GM21737 (cell line): ENCODE results near the gene SNU13.
"Not testable (repeated sequence)": the region's sequence is repeated elsewhere in the genome, so short reads cannot be mapped to it uniquely, and the experiment has no call there.

Experiments
- ATAC-seq: cut with Tn5 transposase; IDR thresholded peaks from one replicate; pipeline ENCODE4 v1.9.1; 2021; ENCODE audit warnings: mild to moderate bottlenecking, moderate library complexity; ENCODE audit not compliant: unreplicated experiment

Gene SNU13

DNA sequence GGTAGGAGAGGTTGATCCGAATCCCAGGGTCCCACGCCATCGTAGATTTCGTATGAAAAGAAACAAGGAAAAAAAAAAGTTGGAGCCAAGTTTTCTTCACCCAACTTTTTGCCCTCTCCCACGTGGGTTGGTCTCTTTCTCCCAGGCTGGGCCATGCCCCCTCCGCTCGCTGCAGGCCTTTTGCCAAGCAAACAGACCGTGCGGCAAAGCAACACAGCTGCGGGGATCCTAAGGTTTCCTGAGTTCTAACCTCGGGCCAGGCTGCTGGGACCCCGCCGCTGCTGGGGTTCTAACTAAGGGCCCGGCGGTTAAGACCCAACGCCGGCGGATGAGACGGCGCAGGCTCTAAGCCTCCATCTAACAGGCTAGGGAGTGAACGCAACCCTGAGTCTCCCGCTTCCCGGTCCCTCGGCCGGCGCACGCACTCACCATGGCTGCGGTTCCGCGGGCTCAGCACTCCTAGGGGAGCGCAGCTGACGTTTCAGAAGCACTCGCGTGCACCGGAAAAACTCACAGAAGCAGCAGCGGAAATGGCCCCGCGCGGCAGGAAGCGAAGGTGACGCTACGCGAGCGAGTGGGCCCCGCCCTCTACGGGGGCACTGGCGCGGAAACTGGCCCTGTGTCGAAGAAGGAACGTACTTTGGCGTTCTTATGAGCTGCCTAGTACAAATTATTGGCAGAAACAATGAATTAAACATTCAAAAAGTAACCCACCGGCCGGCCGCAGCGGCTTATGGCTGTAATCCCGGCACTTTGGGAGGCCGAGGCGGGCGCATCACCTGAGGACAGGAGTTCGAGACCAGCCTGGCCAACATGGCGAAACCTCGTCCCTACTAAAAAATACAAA is at the start of gene SNU13:
Gene SNU13 (minus strand): TSS at position 503 of the 847 bp plus-strand sequence. CDS start 71 bp downstream, at position 432.
- ATAC-seq: peak; percentile 81

DNA sequence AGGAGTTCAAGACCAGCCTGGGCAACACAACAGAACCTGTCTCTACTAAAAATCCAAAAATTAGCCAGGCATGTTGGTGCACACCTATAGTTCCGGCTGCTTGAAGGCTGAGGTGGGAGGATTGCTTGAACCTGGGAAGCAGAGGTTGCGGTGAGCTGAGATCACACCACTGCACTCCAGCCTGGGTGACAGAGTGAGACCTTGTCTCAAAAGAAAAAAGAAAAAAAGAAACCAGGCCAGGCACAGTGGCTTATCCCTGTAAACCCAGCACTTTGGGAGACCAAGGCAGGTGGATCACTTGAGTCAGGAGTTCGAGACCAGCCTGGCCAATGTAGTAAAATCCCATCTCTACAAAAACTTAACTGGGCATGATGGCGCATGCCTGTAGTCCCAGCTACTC is 44.6 kb upstream of the SNU13 start:
- ATAC-seq: not testable (repeated sequence)

DNA sequence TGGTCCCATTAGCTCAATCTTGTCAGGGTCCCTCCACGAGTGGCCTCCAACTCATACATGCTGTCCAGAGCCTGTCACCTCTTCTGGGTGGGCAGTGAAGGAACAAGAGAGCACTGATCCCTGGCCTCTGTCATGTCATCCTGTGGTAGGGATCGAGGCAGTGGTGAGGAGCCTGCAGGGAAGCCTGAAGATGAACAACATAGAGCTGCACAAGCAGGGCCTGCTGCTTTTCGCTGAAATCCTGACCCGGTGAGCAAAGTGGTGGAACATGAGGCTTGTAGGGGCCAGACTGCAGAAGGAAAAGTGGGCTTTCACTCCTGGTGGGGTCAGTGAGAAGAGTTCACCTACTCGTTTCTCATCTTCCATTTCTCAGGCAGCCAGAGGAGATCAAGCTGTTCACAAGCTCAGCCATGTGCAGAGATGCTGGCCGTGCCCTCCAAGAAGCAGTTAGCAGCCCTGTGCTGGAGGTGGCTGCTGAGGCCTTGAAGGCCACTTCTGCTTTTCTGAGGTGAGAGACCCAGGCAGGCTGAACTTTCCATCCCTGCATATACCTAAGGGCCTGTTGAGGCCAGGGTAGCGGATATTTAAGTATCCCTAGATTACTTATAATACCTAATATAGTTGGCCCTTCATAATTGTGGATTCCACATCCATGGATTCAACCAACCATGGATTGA is 43.6 kb upstream of the SNU13 start:
- no peak for ATAC-seq

DNA sequence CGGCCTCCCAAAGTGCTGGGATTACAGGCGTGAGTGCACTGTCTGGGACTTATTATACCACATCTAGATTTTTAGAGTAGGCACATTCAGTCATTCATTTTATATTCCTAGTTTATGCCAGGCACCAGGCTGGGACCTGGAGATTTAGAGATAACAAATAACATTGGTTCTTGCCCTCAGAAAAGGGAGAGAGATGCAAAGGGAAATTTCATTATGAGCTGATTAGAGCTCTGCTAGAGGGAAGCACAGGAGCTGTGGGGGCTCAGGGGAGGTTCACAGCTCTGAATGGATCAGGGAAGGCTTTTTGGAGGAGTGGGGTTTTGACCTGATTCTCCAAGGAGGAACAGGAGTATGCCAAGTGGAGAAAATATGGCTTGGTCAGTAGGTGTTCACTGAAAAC is 42.9 kb upstream of the SNU13 start:
- no peak for ATAC-seq

DNA sequence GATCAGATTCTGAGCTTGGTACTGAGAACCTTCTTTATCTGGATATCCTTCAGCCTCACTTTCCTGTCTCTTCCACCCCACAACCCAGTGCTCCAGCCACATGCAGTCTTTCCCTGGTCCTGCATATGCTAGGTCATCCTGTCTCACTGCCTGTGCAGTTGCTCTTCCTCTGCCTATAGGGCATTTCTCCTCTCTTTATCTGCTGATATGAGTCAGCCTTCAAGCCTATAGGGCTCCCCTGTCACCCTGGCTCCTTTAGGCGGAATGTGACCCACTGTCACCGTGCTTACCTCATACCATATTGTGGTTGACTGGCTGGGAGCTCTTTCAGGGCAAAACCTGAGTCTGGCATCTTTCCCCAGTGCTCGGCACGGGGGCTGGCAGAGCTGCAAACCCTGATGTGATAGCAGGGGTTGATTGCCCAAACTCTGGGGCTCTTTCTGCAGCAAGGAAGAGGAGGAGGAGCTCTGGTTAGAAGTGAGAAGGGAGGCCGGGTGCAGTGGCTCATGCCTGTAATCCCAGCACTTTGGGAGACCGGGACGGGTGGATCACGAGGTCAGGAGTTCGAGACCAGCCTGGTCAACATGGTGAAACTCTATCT is 36.9 kb upstream of the SNU13 start:
- no peak for ATAC-seq

DNA sequence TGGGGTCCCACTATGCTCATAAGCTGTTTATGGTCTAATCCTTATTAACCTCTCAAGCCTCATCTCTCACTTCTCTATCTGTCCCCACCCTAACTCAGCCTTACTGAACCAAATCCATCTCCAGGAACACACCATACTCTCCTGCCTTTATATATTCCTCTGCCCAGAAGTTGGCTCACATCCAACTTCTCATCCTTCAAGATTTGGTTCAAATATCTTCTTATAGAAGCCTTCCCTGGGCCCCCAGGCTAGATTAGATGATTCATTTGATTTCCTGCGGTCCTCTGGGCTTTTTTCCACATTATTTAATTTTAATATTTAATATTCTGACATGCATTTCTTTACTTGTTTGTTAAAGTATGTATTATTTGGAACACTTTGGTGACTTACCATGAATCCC is 33.8 kb upstream of the SNU13 start:
- no peak for ATAC-seq

DNA sequence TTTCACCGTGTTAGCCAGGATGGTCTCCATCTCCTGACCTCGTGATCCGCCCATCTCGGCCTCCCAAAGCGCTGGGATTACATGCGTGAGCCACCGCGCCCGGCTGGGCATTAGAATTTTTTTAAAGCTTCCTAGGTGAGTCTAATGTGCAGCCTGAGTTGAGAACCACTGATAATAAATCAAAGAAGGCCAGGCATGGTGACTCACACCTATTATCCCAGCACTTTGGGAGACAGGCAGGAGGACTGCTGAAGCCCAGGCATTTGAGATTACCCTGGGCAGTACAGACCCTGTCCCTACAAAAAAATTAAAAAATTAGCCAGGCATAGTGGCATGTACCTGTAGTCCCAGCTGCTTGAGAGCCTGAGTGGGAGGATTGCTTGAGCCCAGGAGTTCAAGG is 24.3 kb upstream of the SNU13 start:
- ATAC-seq: no peak

DNA sequence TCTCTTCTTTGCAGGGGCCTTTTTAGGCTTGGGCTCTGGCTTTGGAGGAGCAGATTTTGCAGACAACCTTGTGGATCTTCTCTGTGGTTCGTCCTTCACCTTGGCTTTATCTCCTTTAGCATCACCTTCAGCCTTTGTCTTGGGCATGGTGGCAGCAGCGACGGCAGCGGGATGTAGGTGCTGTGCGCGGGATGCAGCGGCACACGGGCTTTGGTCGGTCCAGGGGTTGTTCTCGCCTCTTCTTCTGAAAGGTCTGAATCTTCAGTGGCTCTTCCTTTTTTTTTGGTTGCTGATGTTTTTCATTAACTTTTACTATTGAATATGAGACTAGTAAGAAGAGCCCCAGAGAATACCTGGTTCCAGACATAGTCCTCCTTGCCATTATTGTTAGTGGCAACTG is 20.7 kb upstream of the SNU13 start:
- no peak for ATAC-seq

DNA sequence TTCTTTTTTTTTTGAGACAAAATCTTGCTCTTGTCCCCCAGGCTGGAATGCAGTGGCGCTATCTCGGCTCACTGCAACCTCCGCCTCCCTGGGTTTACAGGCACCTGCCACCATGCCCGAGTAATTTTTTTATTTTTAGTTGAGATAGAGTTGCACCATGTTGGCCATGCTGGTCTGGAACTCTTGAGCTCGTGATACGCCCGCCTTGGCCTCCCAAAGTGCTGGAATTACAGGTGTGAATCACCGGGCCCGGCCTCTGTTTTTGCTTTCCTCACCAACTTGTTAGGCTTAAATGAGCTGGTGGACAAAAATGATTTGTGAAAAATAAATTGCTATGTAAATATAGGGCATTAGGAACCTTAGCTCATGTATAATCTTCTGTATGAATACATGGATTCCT is 14.1 kb upstream of the SNU13 start:
- ATAC-seq: no peak

DNA sequence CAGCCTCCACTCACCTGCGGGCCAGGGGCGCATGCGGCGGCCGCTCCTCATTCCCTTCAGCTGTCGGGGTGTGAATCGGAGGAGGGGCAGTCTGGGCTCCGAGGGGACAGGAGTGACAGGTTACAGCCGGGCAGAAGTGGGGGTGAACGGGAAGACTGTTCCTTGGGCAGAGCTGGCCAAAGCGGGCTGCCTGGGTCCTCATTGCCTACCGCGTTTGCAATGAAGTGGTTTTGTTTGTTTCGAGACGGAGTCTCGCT is 11.4 kb upstream of the SNU13 start:
- ATAC-seq: no peak

DNA sequence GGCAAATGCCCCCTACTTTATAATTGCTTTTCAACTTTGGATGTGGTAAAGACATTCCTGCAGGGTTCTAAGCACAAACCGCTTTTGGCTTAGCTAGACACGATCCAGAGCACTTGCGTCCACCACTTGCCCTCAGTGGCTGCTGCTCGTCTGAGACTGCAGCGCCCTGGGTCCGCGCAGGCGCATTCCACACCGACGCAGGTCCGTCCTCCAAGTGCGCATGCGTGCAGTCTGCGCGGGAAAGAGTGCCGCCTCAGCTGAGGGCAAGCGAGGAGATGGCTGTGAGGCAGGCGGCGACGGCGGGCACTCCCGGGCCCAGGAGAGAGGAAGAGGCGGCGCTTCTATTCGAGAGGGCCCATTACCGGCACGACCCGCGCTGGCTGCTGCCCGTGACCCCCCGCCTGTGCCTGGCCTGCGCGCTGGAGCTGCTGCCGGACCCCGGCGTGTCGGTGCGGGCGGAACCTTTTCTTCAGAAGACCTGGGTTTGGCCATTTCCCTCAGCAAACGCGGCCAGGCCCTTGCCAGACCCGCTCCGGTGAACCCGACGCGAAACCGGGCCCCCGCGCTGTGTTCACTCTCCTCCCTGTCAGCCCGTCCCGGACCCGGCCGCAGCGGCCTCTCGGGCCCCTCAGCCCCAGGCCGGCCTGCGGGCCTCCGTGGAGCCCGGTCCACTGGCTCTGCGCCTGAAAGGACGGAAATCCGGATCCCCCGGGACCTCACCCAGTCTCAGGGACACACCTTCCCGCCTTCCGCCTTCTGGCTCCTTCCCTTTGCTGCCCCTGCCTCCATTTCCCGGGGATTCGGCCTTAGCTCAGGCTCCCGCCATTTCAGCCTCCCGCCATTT is 10.8 kb upstream of the SNU13 start, which contains the start of gene MEI1:
Gene MEI1 (plus strand): TSS at position 240 of the 844 bp plus-strand sequence. CDS start 36 bp downstream, at position 276.
- ATAC-seq: no peak

DNA sequence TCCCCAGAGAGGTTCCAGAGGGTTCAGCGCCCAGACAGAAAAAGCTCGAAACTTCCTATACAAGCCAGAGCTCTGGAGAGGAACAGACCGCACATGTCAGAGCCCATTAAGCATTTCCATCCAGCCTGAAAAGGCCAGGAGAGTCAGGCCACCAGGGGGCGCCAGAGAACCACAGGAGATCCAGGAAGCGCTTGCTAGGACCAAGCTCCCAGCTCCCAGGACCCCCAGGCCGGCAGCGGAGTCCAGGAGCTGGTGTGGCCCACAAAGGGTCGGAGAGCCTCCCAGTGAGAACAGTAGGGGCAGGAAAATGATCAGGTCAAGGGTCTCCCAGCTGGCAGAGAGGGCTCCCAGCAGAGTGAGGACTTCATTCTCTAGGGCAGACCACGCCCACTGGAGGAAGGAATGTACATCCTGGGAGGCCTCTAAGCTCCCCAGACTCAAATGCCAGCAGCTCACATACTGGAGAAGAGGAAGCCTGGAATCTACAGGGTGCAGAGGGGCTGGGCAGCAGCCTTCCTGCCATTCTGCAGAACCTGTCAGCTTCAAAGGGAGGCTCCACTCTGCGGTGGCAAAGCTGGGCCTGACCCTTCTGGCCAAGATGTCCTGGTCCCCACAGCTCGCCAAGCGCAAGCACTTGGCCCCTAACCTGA is 8.6 kb upstream of the SNU13 start:
- peak; percentile 48 for ATAC-seq

DNA sequence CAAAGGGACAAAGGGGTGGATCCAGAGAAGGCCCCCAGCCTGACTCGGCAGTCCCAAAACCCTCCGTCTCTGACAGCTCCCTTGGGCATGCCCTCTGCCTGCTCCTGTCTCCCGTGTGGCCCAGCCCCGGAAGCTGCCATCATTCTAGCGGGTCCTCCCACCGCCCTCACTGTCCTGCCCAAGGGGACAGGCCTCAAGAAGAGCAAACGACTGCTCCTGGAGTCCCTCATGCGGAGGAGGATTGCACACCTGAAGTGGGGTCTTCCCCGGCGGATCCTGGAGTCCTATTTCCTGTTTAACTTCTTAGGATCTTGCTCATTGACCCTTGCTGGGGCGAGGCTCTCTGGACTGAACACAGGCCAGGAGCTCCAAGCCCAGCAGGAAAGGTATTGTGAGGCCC is 8.0 kb upstream of the SNU13 start:
- ATAC-seq: no peak

DNA sequence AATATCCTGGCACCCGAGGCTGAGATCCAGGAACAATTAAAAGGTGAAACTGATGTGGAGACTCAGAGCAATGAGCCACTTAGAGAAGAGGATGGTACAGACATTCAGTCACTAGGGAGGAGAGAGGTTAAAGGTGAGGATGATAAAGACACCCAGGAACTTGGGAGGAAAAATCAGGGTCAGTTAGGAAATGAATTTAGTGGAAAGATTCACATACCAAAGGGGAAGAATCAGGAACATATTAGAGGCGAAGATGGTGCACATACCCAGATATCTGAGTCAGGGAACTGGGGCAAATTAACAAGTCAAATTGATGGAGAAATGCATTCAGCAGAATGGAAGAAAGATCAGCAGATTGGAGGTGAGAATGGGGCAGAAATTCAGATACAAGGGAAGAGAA is 6.5 kb upstream of the SNU13 start:
- ATAC-seq: no peak

DNA sequence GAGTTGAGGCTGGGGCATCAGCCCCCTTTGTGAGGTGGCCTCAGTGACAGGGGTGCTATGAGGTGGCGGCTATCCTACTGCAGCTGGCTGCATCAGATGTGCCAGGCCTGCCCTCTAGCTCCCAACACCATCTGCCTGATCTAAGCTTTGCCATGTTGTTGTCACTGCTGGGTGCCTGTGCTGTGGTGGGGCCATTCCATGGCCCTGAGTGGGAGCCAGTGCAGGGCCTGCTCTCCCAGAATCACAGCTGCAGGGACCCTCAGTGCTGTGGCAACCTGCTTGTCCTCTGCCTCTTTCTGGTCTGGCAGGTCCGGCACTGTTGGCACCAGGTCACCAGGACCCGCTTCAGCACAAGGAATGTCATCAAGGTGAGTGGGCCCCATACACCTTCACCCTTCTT is 1.8 kb upstream of the SNU13 start:
- ATAC-seq: no peak

DNA sequence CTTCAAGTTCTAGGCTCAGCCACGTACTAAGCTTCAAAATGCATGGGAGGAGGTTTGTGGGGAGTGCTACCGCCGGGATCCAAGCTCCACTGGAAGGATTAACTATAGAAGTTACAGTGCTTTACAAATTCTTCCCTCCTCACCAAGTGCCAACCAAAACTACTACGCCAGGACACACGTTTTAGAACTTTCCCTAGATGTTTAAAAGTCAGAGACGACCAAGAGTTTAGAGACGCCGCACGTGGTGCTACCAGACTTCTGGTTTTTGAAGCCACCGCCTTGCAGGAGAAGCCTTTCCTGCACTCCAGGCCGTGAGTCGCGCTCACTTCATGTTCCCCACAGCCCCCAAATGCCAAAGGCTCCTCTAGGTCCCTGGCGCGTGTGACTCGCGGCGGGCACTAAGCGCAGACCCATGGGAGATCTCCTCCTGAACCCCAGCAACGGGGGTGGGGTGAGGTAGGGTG is 734 bp downstream of the SNU13 start:
- ATAC-seq: no peak

DNA sequence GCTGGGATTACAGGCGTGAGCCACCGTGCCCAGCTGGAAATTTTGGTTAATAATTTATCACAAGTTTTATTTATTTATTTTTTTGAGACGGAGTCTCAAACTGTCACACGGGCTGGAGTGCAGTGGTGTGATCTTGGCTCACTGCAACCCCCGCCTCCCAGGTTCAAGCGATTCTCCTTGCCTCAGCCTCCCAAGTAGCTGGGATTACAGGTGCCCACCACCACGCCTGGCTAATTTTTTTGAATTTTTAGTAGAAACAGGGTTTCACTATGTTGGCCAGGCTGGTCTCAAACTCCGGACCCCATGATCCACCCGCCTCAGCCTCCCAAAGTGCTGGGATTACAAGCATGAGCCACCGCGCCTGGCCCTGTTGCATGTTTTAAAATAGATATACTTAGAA is 1.8 kb downstream of the SNU13 start:
- ATAC-seq: not testable (repeated sequence)

DNA sequence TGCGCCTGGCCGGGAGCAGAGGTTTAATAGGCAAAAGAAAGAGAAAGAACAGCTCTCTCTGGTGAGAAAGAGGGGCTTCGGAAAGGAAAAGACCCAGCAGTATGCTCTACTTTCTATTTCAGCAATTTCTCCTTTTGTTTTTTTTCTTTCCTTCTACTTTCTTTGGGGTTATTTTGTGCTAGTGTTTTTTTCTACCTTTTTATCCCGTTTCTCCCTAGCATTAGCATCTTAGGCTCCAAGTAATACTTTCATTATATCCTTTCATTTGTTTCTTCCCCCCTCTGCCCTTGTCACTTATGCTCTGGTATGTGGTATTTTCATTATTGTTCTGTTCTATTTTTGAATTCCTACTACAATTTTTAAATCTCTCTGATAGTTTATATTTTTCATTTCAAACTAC is 4.5 kb downstream of the SNU13 start:
- ATAC-seq: no peak

DNA sequence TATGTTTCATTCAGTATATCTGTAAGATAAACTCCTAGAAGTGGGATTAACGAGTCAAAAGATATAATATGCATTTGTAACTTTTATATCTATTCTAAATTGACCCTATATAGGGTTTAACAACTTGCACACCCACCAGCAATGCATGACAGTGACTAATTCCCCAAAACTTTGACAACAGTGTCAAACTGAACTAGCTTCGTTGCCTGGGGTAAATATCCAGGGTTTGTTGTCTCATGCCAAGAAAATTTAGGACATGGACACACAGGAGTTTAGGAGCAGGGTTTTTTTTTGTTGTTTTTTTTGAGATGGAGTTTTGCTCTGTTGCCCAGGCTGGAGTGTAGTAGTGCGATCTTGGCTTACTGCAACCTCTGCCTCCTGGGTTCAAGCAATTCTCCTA is 5.1 kb downstream of the SNU13 start:
- no peak for ATAC-seq

DNA sequence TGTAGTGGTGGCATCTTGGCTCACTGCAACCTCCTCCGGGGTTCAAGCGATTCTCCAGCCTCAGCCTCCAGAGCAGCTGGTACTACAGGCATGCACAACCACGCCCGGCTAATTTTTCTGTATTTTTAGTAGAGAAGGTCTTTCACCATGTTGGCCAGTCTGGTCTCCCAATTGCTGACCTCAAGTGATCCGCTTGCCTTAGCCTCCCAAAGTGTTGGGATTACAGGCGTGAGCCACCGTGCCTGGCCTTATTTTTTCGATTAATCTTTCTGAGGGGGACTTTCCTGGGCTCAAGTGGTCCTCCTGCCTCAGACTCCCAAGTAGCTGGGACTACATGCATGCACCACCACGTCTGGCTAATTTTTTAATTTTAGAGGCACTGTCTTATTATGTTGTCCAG is 5.6 kb downstream of the SNU13 start:
- no peak for ATAC-seq
